ENCODE results near the gene CDH1. TPM values are rescaled to one million over a fixed set of nuclear protein-coding genes. Genes with fewer than 3 reads are reported as not detected.

The CDH1 gene
- total RNA-seq, 1 experiment from 2014 or later = 65.8 TPM

DNA sequence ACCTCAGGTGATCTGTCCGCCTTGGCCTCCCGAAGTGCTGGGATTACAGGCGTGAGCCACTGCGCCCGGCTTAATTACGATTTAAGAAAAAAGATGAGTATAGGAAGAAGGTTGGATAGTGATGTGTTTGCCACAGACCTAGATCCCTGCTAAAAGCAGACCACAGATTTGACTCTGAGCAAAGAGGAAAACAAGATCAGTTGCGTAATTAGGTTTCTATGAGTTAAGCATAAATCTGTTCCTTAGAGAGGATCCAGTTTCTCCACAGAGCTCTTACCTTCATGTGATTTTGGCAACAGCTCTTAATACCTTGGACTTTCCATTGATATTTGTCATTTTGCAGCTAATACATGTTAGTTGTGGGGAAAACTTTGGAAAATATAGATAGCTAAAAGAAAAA lies 31.1 kb downstream of the CDH1 start:
- POLR2A ChIA-PET = no interaction called here
- CTCF ChIA-PET = no interaction called here
- in situ Hi-C loops (cut with HindIII; ENCODE audit: low pct_unique_long_range_greater_than_20kb, low sequenced_read_pairs) = no loop called here

DNA sequence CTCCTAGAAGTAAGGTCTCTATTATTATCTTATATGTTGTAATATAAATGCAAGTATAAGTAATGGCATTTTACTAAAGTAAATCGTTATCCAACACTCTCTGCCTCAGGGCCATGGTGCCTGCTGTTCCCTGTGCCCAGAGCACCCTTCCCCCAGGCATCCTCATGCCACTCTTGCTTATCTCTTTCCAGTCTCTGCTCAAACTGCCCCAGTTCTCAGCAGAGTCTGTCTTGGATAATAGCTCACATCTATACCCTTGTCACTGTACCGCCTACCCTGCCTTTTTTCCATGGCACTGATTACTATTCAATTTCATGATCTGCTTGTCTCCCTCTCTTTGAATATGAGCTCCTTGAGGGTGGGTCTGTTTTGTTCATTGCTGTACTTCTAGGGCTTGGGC lies 31.7 kb downstream of the CDH1 start:
- in situ Hi-C loops (cut with HindIII; ENCODE audit: low pct_unique_long_range_greater_than_20kb, low sequenced_read_pairs) (no loop called here), intact Hi-C loops (cut with micrococcal nuclease; ENCODE audit: unreplicated experiment) (no loop called here)
- no TSS peak for BruUV-seq (replicated peaks)
- Histone ChIP-seq H3K36me3 (ENCODE audit: control insufficient read depth, insufficient read depth, low read length) (no peaks in the 10 kb centered on the region), H3K27ac (ENCODE audit: low read length) (no peak overlapping the region), H3K4me3 (ENCODE audit: low read depth in 2 of 2, low read length in 2 of 2) (no peak overlapping the region), H3K27me3 (ENCODE audit: control insufficient read depth, insufficient read depth, low read length) (no peaks in the 10 kb centered on the region), H3K4me1 (ENCODE audit: control insufficient read depth, insufficient read depth, low read length) (no peaks in the 10 kb centered on the region; the same call in 1 of the 2 replicates), H3K9me3 (ENCODE audit: control insufficient read depth, insufficient read depth, low read depth, low read length) (no peaks in the 10 kb centered on the region)
- TF ChIP-seq TCF7L2 (IDR thresholded peaks at IDR 0.05; ENCODE audit: low read depth, low read length) = no peak
- TF ChIP-seq REST (IDR thresholded peaks at IDR 0.05; ENCODE audit: insufficient read depth in 1 of 2, low read depth in 2 of 2, low read length in 1 of 2) = no peak
- no peak for TF ChIP-seq SIN3A (IDR thresholded peaks at IDR 0.05; ENCODE audit: borderline replicate concordance, insufficient read depth, low read depth, low read length)
- TF ChIP-seq POLR2AphosphoS5 (IDR thresholded peaks at IDR 0.05; ENCODE audit: low read depth, low read length) = no peak
- TF ChIP-seq, protein P1, sequence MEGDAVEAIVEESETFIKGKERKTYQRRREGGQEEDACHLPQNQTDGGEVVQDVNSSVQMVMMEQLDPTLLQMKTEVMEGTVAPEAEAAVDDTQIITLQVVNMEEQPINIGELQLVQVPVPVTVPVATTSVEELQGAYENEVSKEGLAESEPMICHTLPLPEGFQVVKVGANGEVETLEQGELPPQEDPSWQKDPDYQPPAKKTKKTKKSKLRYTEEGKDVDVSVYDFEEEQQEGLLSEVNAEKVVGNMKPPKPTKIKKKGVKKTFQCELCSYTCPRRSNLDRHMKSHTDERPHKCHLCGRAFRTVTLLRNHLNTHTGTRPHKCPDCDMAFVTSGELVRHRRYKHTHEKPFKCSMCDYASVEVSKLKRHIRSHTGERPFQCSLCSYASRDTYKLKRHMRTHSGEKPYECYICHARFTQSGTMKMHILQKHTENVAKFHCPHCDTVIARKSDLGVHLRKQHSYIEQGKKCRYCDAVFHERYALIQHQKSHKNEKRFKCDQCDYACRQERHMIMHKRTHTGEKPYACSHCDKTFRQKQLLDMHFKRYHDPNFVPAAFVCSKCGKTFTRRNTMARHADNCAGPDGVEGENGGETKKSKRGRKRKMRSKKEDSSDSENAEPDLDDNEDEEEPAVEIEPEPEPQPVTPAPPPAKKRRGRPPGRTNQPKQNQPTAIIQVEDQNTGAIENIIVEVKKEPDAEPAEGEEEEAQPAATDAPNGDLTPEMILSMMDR (IDR thresholded peaks at IDR 0.05) = no peak
- ATAC-seq (no peak), DNase-seq (ENCODE audit: low read depth, low spot score) (no peak)
- ChIA-PET POLR2A (interaction anchor here (0.7 kb wide), 1 partner anchor 26 kb away, joined by 5 read pairs; no protein-coding TSS in a partner anchor), CTCF (no interaction called here)

More for the DNA sequence above, 31.1 kb downstream of the CDH1 start:
- intact Hi-C loops (cut with micrococcal nuclease; ENCODE audit: unreplicated experiment) = no loop called here
- no peak for DNase-seq (ENCODE audit: low read depth, low spot score)
- no peak for ATAC-seq
- no peaks in the 10 kb centered on the region for H3K36me3 ChIP-seq (ENCODE audit: control insufficient read depth, insufficient read depth, low read length)
- H3K4me3 ChIP-seq (ENCODE audit: low read depth in 2 of 2, low read length in 2 of 2) = no peak overlapping the region
- no peaks in the 10 kb centered on the region for H3K9me3 ChIP-seq (ENCODE audit: control insufficient read depth, insufficient read depth, low read depth, low read length)
- TF ChIP-seq REST (IDR thresholded peaks at IDR 0.05; ENCODE audit: insufficient read depth in 1 of 2, low read depth in 2 of 2, low read length in 1 of 2) = no peak
- TF ChIP-seq, protein P1 (IDR thresholded peaks at IDR 0.05) = no peak
- BruUV-seq (replicated peaks) = no TSS peak
- peaks cover 3% of the 10 kb centered on the region for H3K4me1 ChIP-seq (ENCODE audit: control insufficient read depth, insufficient read depth, low read length)
- H3K27ac ChIP-seq (ENCODE audit: low read length) = no peak overlapping the region
- no peaks in the 10 kb centered on the region for H3K27me3 ChIP-seq (ENCODE audit: control insufficient read depth, insufficient read depth, low read length)

Data from Panc1 (cell line).